ENCODE data around the gene KCNA10. TPM values are rescaled to one million over a fixed set of nuclear protein-coding genes. Genes with fewer than 3 reads are reported as not detected.

KCNA10 gene
- total and polyA plus RNA-seq, 10 donors, result 0.28 TPM; not detected in 9

GRCh38 chr1:110498270-110498669 lies 20.7 kb downstream of the KCNA10 start:
- intact Hi-C loops (cut with DNase I; ENCODE audit: low total_unique reads), result loop anchor here (10.0 kb wide), 1 partner anchor 293 kb away; no protein-coding TSS in a partner anchor
- Histone ChIP-seq H3K4me3 (no peak overlapping the region), H3K4me1 (peaks cover 0 to 18% (median 2%) of the 10 kb centered on the region in 6 donors), H3K36me3 (no peaks in the 10 kb centered on the region), H3K27me3 (replicated peaks in 1 of 7) (no peaks in the 10 kb centered on the region), H3K9me3 (no peaks in the 10 kb centered on the region), H3K27ac (no peak overlapping the region)
- no peak for TF ChIP-seq POLR2A (IDR thresholded peaks at IDR 0.05)
- no peak for TF ChIP-seq CTCF (IDR thresholded peaks at IDR 0.05 in 8 of 11, conservative IDR thresholded peaks at IDR 0.05 in 3 of 11)
- no peak for TF ChIP-seq POLR2AphosphoS5 (IDR thresholded peaks at IDR 0.05)
- DNase-seq, result no peak
- WGBS, 5 donors, result 71 to 86% (median 81%) methylated on average over 6 of the region's 6 CpGs

GRCh38 chr1:110495926-110496600 lies 22.9 kb downstream of the KCNA10 start:
- intact Hi-C loops (cut with DNase I; ENCODE audit: low total_unique reads), result loop anchor here (10.0 kb wide), 1 partner anchor 291 kb away; no protein-coding TSS in a partner anchor
- Histone ChIP-seq H3K36me3 (no peaks in the 10 kb centered on the region), H3K27me3 (replicated peaks in 1 of 7) (no peaks in the 10 kb centered on the region), H3K4me1 (peaks cover 0 to 5% (median 0%) of the 10 kb centered on the region in 6 donors), H3K4me3 (no peak overlapping the region), H3K9me3 (no peaks in the 10 kb centered on the region), H3K27ac (no peak overlapping the region)
- WGBS, 5 donors, result 23 to 28% (median 24%) methylated on average over 8 of the region's 8 CpGs
- DNase-seq, result peak; percentile 86
- TF ChIP-seq CTCF (IDR thresholded peaks at IDR 0.05 in 8 of 11, conservative IDR thresholded peaks at IDR 0.05 in 3 of 11), result peak; percentile 70 to 90 (median 84)
- no peak for TF ChIP-seq POLR2AphosphoS5 (IDR thresholded peaks at IDR 0.05)

GRCh38 chr1:110494522-110495406 lies 24.2 kb downstream of the KCNA10 start:
- Histone ChIP-seq H3K36me3 (no peaks in the 10 kb centered on the region), H3K27ac (no peak overlapping the region), H3K4me3 (no peak overlapping the region), H3K9me3 (no peaks in the 10 kb centered on the region), H3K27me3 (replicated peaks in 1 of 7) (no peaks in the 10 kb centered on the region), H3K4me1 (peaks cover 0 to 5% (median 0%) of the 10 kb centered on the region in 6 donors)
- no peak for DNase-seq
- intact Hi-C loops (cut with DNase I; ENCODE audit: low total_unique reads), result loop anchor here (10.0 kb wide), 1 partner anchor 290 kb away; no protein-coding TSS in a partner anchor
- 34 to 49% (median 38%) methylated on average over 21 of the region's 21 CpGs for WGBS, 5 donors
- TF ChIP-seq POLR2AphosphoS5 (IDR thresholded peaks at IDR 0.05), result no peak
- TF ChIP-seq POLR2A (IDR thresholded peaks at IDR 0.05), result no peak
- no peak for TF ChIP-seq CTCF (IDR thresholded peaks at IDR 0.05 in 8 of 11, conservative IDR thresholded peaks at IDR 0.05 in 3 of 11)

GRCh38 chr1:110494036-110494435 lies 24.9 kb downstream of the KCNA10 start:
- TF ChIP-seq POLR2A (IDR thresholded peaks at IDR 0.05), result no peak
- H3K27ac ChIP-seq, result no peak overlapping the region
- H3K4me3 ChIP-seq, result no peak overlapping the region
- no peaks in the 10 kb centered on the region for H3K27me3 ChIP-seq (replicated peaks in 1 of 7)
- DNase-seq, result no peak
- no peaks in the 10 kb centered on the region for H3K9me3 ChIP-seq
- H3K36me3 ChIP-seq, result no peaks in the 10 kb centered on the region
- H3K4me1 ChIP-seq, result peaks cover 0 to 5% (median 0%) of the 10 kb centered on the region in 6 donors
- intact Hi-C loops (cut with DNase I; ENCODE audit: low total_unique reads), result loop anchor here (10.0 kb wide), 1 partner anchor 289 kb away; no protein-coding TSS in a partner anchor
- WGBS, 5 donors, result 66 to 83% (median 78%) methylated on average over 5 of the region's 5 CpGs
